Left renal pelvis (tissue), 4 donors: ENCODE measurements around the gene HELZ2. TPM values are rescaled to one million over a fixed set of nuclear protein-coding genes. Genes with fewer than 3 reads are reported as not detected.

Source experiments
- DNase-seq, 4 donors: peaks; one replicate each; pipeline ENCODE4 v3.0.0-alpha.2; 2013; ENCODE audit warnings: low read depth in 4 of 4, low spot score in 3 of 4
- polyA plus RNA-seq, 4 donors: library from polyadenylated mRNA; unstranded; fragments of 120-200 nt; gene quantifications; one replicate each; pipeline ENCODE4 v1.2.1, GENCODE V29; 2013; ENCODE audit not compliant: insufficient read length in 4 of 4

HELZ2 gene
- polyA plus RNA-seq, 4 donors = 8.1 to 15.4 (median 10.2) TPM

DNA sequence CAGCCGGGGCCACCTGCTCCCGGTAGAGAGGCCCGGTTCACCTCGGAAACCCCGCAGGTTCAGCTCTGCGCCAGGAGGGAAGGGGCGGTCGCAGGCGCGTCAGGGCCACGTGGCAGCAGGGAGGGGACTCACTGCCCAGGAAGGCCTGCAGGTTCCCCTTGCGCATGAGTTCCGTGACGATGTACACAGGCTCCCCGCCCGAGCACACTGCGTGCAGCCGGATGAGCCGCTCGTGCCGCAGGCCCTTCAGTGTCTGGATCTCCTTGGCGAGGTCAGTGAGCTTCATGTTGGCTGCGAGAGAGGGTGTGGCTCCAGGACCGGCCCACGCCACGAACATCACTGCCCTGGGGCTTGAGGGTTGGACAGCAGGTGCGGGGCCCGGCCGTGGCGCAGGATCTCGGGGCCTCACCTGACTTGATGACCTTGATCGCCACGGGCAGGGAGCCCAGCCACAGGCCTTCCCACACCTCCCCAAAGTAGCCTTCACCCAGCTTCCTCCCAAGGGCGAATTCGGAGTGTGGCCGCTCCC lies 31.9 kb downstream of the HELZ2 start:
- no peak for DNase-seq

- no peak for DNase-seq
These were observed 32.7 kb downstream of the HELZ2 start for GRCh38 chr20:63541371-63541770.

DNA sequence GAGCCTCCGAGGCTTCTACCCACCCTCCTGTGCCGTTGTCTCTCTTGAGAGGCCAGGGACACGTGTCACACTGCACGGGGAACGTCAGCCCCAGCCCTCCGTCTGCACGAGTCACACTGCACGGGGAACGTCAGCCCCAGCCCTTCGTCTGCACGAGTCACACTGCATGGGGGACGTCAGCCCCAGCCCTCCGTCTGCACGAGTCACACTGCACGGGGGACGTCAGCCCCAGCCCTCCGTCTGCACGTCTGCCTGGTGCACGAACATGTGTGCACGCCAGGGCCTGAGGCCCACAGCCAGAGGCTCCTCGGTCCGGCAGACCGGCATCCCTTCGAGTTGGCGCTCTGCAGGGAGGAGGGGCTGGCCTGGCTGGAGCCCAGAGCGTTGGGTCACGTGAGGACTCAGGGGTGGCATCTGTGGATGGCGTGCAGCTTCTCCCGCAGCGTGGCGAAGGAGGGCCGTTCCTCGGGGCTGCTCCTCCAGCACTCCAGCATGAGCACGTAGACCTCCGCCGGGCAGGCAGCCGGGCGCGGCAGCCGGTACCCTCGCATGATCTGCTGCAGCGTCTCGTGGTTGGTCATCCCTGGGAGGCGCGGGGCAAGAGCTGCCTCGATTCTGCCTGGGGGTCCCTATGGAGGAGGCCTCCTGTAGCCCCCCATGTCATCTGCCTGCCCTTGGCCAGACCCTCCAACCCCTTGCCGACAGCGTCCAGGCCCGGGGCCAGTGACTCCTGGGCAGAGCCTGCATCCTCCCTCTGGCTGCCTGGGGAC lies 33.4 kb downstream of the HELZ2 start:
- DNase-seq = no peak

GRCh38 chr20:63539441-63540370 lies 34.3 kb downstream of the HELZ2 start:
- no peak for DNase-seq

GRCh38 chr20:63539092-63539430 lies 35.0 kb downstream of the HELZ2 start:
- DNase-seq = no peak

- no peak for DNase-seq
These were observed 35.6 kb downstream of the HELZ2 start for GRCh38 chr20:63538204-63539091.

DNA sequence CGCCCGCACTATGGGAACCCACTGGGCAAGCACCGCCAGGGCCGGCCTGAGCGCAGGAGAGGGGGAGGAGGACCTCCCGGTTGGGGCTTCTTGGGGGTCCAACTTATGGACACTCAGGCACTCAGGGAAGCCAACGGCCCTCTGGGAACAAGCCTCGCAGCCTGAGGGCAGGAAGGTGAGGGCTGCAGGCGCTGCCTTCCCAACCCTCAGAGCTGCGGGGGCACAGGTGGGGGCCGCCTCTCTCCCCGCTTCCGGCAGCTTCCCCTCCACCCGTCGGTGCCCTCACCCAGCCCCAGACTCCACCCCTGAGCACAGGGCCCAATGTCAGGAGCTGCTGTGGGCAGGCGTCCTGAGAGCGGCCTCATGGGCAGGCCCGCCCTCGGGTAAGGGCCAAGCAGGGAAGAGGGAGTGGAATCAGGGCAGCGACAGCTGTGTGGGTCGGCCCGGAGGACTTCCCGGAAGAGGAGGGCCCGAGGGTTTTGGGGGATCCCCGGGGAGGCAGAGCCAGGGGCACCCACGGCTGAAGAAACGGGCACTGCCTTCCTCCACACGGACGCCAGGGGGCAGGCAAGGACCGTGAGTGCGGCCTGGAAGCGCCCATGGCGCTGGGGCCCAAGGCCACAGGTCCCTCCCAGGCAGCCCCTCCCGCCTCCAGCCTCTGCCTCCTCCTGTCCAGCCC lies 36.4 kb downstream of the HELZ2 start:
- peak in 2 of 4 donors; percentile 67 to 69 for DNase-seq

DNA sequence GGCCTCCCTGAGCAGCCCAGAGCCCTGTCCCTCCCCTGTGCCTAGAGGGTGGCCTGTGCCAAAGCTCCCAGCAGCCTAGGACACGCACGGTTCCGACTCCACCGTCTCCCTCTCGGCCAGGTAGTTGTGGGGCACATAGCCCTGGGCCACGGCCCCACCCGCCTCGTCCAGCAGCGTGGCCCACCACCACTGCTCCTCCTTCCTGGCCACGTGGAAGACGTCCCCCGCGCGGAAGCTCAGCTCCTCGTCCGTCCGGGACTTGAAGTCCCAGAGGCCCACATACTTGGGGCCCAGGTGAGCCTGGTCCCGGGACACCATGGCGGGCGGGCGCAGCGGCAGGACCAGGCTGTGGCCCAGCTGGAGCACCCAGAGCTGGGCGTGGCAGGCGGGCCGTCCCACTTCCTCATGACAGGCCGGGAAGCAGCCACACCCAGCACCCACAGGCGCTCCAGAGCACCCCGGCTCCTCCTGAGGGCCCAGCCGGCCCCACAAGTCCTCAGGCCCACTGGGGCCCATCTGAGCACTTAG lies 37.0 kb downstream of the HELZ2 start, which contains the start of gene PTK6:
PTK6 (minus strand) TSS at position 380 of the 528 bp plus-strand sequence; CDS start at position 318, 62 bp downstream.
- no peak for DNase-seq

DNA sequence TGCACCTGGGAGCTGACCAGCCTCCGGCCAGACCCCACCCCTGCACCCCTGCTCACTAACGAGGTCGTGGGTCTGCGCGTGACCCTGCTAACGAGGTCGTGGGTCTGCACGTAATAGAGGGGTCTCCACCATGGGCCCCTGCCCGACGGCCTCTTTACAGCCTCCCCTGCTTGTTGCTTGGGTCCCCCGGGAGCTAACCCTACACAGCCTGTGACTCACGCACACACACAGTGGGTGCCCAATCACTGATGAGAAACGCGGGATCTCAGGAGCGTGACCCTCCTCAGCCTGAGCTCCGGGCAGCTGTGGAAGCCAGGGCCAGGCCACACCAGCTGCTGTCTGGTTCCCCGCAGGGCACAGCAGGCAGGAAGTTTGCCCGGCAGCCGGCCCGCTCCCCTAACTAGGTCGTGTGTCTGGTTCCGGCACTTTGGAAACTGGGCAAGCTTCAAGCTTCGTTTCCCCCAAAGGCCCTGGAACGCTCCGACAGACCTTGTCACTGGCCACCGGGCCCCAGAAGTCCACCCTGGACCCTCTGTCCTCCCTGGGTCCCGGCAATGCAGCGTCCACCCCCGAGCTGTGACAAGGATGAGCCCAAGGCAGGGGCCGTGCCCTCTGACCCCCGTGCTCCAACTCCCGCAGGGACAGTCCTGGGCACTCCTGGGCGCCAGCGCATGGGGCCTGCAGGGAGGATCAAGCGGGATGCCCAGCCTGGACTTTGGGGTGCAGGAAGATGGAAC lies 37.6 kb downstream of the HELZ2 start:
- no peak for DNase-seq

DNA sequence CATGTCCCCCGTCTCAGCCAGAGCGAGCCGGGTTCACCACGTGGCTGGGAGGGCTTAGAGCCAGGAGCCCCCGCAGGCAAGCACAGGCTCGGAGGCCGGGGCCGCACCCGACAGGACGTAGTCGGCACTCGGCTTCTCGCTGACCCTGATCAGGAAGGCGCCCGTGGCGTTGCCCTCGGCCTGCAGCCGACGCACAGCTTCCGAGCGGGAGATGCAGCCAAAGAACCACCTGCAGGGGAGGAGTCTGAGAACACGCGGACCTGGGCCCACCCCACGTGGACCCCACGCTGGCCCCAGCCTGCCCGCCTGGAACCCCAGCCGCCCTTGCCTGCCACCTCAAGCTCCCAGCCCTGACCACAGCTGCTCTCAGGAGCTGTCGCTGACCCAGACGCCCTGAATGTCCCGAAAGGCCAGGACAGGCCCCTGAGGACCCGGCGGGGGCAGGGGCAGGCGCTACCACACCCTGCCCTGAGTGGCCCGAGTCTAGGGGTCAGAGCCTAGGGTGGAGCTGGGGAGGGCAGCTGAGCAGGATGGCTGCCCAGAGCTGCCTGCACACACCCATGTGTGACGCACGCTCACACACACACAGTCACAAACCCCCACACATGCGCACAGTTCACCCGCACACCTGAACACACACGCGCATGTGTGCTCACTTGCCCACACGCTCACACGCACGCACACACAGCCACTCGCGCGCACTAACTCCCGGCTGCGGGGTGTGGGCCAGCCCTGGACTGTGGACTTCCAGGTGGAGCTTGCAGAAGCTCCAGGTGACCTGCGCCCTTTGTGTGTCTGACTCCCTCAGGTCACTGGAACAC lies 39.0 kb downstream of the HELZ2 start:
- no peak for DNase-seq

DNA sequence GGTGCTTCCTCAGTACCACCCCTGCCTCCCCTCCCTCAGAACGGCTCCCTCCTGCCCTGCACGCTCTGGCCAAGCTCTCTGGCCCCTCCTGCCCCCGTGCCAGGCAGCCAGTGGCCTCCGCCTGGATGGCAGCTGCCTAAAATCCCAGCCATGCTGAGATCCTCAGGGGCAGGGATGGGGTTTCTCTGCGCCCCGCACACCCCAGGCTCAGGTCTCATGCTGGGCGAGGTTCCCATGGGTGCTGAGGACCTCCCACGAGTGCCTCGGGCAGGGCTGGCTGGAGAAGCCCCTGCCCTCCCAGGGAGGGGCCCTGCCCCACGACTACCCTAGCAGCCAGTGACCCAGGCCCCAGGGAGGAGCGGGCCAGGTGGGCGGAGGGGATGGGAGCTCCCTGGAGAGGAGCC lies 39.6 kb downstream of the HELZ2 start:
- DNase-seq = no peak

DNA sequence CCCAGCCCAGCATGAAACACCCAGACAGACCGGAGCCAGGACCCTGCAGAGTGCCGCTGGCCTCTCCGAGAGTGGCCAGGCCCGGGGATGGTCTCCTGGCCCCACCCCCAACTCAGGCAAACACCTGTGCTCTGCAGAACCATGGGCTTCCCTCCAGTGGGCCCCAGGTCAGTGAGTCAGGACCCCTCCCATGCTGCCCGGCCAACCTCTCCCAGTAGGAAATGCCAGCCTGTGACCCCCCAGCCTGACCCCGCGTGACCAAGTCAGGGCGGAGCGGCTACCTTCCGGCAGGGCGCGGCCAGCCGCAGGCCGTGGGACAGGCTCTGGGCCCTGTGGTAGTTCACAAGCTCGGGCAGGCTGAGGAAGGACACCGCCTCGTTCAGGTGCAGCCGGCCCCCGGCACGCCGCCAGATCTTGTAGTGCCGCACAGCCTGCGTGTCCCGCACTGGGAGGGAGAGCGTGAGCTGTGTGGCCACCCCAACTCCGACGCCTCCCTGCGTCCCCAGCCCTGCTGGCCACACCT lies 40.1 kb downstream of the HELZ2 start:
- no peak for DNase-seq

- no peak for DNase-seq
These were observed 40.7 kb downstream of the HELZ2 start for GRCh38 chr20:63533388-63533787.

DNA sequence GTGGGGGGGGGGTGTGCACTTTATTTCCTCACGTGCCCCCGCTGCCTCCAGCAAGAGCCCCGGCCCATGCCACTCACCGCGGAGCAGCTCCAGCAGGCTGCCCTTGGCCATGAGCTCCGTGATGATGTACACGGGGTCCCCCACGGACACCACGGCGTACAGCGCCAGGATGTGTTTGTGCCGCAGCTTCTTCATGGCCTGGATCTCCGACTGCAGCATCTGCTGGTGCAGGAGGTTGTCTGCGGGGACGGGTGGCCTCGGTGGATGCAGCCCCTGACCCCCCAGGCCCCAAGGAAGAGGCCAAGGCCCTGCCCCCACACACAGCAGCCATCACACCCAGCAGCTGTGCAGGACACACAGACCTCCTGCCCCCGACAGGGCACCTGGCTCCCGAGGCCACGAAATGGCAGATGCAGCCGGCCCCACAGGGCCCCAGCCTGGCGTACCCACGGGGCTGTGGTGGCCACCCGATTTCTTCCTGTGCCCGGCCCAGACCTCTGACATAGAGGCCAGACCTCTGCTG lies 41.5 kb downstream of the HELZ2 start:
- no peak for DNase-seq

DNA sequence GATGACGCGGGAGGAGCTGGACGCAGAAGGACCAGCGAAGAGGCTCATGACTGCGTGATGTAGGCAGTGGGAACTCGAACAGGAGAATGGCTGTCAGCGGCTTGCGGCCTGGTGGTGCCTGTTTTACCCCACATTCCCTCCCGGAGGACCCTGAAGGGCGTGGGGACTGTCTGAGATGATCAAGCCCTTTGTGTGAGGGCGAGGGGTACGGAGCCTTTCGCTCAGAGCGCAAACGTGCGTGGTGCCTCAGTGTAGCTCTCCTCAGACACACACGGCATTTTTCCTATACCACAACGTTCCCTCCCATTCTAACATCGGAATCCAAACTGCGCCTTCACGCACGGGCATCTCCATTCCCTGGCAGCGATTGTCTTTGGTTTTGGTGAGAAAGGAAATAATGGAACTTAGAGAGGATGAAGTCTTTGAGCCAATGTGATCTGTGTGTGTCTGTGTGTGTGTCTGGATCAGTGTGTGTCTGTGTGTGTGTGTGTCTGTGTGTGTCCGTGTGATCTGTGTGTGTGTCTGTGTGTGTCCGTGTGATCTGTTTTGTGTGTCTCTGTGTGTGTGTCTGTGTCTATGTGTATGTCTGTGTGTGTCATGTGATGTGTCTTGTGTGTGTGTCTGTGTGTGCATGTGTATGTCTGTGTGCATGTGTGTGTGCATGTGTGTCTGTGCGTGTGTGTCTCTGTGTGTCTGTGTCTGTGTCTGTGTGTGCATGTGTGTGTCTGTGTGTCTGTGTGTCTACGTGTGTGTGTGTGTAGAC lies 42.2 kb downstream of the HELZ2 start:
- DNase-seq = no peak

GRCh38 chr20:63530788-63531160 lies 43.3 kb downstream of the HELZ2 start:
- no peak for DNase-seq
